K562 treated with DMSO at 1 percent for 4 hours (cell line): Measurements from ENCODE around the gene TMPRSS12. TPM values are rescaled to one million over a fixed set of nuclear protein-coding genes. Genes with fewer than 3 reads are reported as not detected.

ENCODE experiments used
- total RNA-seq: library from RNA; unstranded; fragments of 300-600 nt; gene quantifications from 2 replicates; pipeline ENCODE4 v1.2.3, GENCODE V29; 2022; ENCODE audit not compliant: insufficient read depth

TMPRSS12 gene
- not detected in 2 replicates for total RNA-seq

GRCh38 chr12:50842637-50843493 is at the start of gene TMPRSS12:
TSS of gene TMPRSS12 (plus strand) at chr12:50842926. CDS start at chr12:50842965, 39 bp downstream.

Other genes with a start within 250 kb of the TMPRSS12 start
- gene ATF1, start 78.8 kb upstream of the TMPRSS12 start, total RNA-seq = 16.4 and 19.3 TPM in 2 replicates
- not detected in 2 replicates for gene HIGD1C, start 109.6 kb downstream of the TMPRSS12 start, total RNA-seq
- 12.3 and 16.7 TPM in 2 replicates for gene SLC11A2, start 183.5 kb downstream of the TMPRSS12 start, total RNA-seq
- gene LETMD1, start 205.4 kb downstream of the TMPRSS12 start, total RNA-seq = 126 and 127 TPM in 2 replicates
- 22.2 and 26.0 TPM in 2 replicates for gene CSRNP2, start 240.7 kb downstream of the TMPRSS12 start, total RNA-seq